Activated CD4-positive, alpha-beta T cell treated with anti-CD3 and anti-CD28 coated beads for 48 hours (primary cell): ENCODE measurements around the gene UGT2B7.
"Not testable (repeated sequence)": the region's sequence is repeated elsewhere in the genome, so short reads cannot be mapped to it uniquely, and the experiment has no call there.

ENCODE experiments used
- DNase-seq: peaks from one replicate; pipeline ENCODE4 v3.0.0-alpha.2; 2020

Gene UGT2B7

GRCh38 chr4:69096111-69096656, at the start of gene UGT2B7:
Gene UGT2B7 (plus strand): TSS chr4:69096474. CDS start chr4:69096521, 47 bp downstream.
- DNase-seq = no peak

DNA sequence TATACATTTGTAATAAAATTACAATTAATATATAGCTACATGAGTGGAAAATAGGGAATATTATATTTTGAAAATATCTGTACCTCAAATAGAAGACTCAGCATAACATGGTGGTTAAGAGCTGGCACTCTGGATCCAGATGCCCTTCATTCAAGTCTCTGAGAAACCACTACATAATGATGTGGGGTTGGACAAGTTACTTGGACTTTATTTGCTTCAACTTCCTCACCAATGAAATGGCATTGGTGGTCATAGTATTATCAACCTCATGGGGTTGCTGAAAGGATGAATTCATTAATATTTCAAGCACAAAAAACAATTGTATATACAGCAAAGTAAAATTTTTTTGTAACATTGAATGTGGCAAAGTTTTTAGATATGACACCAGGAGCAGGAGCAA, 46.4 kb upstream of the UGT2B7 start:
- DNase-seq = no peak

DNA sequence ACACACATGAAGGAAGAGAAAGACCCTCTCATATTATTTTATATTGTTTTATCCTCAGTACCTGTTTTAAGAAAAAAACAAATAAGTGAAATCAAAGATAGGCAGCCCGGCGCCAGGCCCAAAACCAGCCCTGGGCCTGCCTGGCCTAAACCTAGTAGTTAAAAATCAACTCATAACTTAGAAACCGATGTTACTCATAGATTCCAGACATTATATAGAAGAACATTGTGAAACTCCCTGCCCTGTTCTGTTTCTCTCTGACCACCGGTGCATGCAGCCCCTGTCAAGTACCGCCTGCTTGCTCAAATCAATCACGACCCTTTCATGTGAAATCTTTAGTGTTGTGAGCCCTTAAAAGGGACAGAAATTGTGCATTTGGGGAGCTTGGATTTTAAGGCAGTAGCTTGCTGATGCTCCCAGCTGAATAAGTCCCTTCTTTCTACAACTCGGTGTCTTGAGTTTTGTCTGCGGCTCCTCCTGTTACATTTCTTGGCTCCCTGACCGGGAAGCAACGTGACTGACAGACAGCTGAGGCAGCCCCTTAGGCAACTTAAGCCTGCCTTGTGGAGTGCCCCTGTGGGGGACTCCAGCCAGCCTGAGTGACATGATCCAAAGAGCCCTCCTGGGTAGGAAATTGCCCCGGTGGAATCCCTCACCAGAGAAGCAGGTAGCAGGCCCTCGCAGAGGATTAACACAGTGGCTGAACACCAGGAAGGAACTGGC, 45.3 kb upstream of the UGT2B7 start:
- not testable (repeated sequence) for DNase-seq

DNA sequence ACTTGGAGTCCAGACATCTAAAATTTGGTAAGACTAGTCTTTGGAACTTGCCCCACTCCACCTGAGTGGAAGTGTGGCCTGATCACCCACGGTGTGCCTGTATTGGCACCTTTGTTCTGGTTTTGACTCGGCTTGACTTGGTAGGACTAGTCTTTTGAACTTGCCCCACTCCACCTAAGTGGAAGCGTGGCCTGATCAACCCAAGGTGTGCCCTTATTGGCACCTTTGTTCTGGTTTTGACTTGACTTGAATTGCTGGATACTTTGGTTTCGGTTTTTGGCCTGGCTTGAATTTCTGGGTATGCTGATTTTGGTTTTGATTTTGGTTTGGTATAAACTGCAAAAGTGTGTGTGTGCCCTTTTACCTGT, 44.7 kb upstream of the UGT2B7 start:
- DNase-seq = no peak

DNA sequence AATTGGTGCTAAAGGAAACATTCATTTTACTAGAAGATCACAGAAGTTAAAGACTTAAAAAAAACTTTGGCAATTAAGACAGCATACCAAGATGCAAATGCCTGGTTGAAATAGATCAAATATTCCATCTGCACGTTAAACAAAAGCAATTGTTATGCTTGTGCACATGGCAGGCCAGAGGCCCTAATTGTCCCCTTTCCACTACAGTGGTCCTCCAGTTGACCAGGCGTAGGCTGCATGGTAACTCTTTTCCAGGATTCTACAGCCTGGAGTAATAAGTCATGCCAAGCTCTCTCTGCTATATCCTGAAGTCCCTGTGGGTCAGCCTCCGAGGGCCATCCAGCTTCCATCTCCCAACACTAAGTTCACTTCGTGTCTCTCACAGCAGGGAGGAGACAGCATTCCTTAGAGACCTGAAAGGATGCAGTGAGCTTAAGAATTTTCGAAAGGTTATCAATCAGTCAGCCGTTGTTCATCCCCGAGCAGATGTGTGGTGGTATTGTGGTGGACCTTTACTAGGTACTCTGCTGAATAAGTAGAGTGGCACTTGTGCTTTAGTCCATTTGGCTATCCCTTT, 42.9 kb upstream of the UGT2B7 start:
- DNase-seq = not testable (repeated sequence)

DNA sequence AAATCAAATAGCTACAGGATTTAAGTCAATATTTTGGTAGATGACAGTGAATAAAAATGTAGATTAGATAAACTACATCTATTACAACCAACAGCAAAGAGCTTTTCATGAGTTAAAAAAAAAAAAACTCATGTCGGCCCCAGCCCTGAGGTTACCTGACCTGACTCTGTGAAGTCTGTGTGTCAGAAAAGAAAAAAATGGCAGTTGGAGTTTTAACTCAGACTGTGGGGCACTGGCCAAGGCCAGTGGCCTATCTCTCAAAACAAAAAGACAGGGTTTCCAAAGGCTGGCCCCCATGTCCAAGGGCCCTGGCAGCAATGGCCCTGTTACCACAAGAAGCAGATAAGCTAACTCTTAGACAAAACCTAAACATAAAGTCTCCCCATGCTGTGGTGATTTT, 42.2 kb upstream of the UGT2B7 start:
- DNase-seq = not testable (repeated sequence)

GRCh38 chr4:69054578-69055200, 41.6 kb upstream of the UGT2B7 start:
- no peak for DNase-seq

GRCh38 chr4:69056150-69056549, 40.1 kb upstream of the UGT2B7 start:
- DNase-seq = no peak

- DNase-seq = no peak
Measured at GRCh38 chr4:69056921-69057550, 39.2 kb upstream of the UGT2B7 start.

- no peak for DNase-seq
Measured at GRCh38 chr4:69057620-69058409, 38.5 kb upstream of the UGT2B7 start.

DNA sequence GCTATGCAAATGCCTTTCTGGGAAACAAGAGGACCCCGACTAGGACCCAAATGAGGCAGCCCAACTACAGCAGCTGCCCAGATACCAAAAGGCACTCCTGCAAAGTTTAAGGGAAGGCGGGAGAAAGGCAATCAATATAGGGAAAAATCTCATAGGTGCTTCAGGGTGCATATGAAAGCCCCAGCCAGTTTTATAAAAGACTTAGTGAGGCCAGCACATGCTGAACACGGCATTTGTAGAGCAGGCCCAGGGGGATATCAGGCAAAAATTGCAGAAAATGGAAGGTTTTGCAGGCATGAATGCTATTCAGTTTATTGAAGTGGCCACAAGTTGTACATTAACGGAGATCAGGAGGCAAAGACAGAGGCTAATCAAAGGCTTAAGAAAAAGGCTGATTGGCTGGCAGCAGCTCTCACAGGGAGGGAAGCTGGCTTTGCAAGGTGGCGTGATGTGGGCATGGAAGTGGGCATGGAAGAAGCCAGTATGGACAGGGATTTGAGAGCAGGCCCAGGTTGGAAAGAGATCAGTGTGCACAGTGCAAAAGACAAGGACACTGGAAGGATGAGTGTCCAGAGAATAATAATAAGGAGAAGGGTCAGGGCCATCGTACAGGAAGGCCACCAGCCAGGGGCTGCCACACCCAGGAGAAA, 37.7 kb upstream of the UGT2B7 start:
- no peak for DNase-seq

DNA sequence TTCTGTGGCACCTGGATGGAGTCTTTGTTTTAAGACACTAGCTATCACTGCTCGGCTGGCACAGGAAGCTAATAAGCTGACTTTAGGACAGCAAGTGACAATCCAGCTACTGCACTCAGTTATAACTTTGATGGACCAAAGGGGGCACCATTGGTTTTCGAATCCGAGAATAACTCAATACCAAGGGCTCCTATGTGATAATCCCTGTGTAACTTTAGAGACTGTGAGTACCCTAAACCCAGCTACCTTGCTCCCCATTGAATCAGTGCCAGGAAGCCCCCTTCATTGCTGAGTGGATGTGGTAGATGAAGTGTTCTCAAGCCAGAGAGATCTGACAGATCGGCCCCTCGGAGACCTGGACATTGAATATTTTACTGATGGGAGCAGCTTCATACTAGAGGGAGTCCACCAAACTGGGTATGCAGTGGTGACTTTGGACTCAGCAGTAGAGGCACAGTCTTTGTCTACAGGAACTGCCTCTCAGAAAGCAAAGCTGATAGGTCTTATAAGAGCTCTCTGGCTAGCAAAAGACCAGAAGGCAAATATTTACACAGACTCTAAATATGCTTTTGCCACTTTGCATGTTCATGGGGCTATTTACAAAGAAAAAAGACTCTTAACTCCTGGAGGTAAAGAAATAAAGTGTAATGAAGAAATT, 35.5 kb upstream of the UGT2B7 start:
- DNase-seq = no peak

- DNase-seq = no peak
Measured at GRCh38 chr4:69064391-69064790, 31.9 kb upstream of the UGT2B7 start.

- DNase-seq = no peak
Measured at GRCh38 chr4:69066945-69067344, 29.3 kb upstream of the UGT2B7 start.

DNA sequence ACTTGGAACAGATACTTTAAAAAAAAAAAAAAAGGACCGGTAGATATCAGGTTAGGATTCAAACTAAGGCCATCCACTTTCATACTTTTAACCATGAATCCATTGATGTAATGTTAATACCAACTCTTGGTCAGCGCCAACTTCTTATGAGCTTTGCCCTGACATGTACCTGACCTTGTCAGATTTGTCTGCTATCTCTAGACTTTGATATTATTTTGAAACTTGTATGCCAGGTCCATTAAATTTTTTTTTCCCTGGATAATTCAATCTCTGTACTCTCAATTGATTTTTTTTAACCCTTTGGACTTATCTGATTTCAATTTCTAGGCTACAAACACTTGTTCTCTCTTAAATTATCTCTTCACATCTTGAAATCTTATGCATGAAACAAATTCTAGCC, 27.2 kb upstream of the UGT2B7 start:
- DNase-seq = no peak

GRCh38 chr4:69070590-69070989, 25.7 kb upstream of the UGT2B7 start:
- DNase-seq = no peak

GRCh38 chr4:69071286-69071685, 25.0 kb upstream of the UGT2B7 start:
- DNase-seq = no peak

GRCh38 chr4:69073375-69073774, 22.9 kb upstream of the UGT2B7 start:
- no peak for DNase-seq

DNA sequence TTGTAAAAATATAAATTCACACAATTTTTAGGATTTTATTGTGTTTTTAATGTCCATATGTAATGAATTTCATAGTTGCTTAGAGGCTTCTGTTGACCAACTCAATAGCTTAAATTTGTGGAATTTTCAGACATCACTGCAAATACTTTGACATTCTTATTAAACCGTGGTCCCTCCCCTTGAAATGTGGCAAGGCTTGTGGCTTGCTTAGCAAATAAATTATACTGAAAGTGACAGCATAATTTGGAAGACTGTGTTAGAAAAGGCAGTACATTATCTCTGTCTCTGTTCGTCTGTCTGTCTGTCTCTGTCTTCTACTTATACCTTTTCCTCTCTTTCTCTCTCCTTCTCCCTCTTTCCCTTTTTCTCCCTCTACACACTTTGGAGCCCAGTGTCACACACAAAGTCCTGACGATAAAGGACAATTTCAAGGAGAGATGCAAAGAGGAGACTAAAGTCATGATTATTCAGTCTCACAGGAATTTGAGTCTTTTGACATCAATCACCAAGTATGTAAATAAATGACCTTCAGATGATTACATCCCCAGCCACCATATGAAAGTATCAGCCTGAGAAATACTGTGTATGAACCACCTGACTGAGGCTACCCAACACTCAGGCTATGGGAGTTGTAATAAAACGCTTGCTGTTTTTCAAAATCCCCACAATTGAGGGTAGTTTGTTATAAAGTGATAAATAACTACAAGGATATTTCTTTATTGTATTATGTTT, 21.0 kb upstream of the UGT2B7 start:
- no peak for DNase-seq

DNA sequence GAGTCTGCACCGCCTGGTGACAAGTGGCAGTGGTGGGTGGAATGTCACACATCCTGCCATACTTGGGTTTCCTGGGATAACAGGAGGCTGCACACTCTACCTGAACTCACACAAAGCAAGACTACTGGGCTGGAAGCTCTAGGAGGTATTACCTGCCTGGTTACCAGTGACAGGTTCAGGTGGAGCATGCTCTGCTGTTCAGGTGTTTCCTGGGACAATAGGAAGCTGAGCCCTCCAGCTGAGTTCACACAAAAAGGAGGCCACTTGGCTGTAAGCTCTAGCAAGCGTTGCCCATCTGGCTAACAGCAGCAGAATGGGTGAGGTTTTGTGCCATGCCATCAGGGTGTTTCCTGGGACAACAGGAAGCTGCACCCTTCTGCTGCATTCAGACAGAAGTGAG, 17.4 kb upstream of the UGT2B7 start:
- no peak for DNase-seq

GRCh38 chr4:69088473-69088872, 7.8 kb upstream of the UGT2B7 start:
- DNase-seq = no peak
